Activated CD4-positive, alpha-beta T cell treated with anti-CD3 and anti-CD28 coated beads, Interleukin-2, Interleukin-4, amounts not matched to agents 100 ng/mL and 50 ng/mL, durations not matched to agents 16 hours and 8 hours (primary cell): Measurements from ENCODE around the gene WIZ.

ENCODE experiments used
- DNase-seq: peaks from one replicate; pipeline ENCODE4 v3.0.0-alpha.2; 2020; ENCODE audit warnings: low spot score

The WIZ gene

DNA sequence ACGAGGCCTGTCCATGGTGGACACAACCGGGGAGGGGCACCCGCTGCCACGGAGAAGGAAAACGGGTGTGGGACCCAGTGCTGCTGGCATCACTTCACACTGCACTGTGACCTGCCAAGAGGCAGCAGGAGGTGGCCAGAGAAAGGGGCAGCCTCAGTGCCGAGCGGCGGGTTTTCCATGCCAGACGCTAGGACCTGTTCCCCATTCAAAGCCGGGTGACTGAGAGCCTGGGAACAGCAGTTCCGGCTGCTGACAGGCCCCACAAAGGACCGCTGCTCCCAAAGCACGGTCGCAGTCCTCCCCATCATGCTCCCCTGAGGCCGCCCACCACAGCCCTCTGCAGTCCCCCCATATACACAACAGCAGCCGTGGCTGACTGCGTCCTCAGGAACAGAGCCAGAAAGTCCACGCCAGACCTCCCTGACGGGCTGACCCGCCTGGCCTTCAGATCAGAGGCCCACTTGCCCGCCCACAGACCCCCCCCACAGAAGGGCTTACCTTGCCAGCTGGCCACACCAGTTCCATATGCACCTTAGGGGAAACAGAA is 75.6 kb downstream of the WIZ start:
- DNase-seq: no peak

DNA sequence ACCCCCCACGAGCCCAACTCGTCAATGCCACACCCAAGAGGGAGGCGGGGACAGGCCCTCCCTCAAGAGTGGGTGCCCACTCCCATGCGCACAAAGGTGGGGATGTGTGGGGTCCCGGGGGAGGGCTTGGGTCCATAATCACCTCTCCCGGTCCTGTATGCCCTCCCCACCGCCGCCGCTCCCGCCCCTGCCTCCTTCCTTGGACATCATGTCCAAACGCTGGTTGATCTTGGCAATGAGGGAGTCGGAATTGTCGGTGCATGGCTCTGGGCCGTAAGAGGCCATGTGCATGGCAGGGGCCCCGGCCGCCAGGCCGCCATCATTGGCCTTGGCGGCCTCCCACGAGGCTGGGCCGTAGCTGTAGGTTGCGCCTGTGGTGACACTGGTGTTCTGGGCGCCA is 76.1 kb downstream of the WIZ start:
- DNase-seq: no peak

DNA sequence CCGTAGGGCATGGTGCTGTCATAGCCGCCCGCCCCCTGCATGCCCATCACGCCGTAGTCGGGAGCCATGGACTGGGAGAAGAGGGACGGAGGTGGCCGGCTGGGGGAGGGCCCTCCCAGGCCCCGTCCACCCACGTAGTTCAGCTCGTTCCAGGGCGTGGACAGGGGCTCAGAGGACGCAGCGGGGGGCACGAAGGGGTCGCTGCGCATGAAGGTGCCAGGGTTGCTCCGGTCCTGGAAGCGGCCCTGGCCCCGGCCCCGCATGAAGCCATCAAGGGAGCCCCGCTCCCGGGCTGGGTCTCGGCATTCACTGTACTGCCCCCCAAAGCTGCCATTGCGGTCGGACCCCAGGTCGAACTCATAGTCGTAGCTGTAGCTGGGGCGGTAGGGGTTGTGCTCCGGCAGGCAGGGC is 76.9 kb downstream of the WIZ start:
- DNase-seq: no peak

DNA sequence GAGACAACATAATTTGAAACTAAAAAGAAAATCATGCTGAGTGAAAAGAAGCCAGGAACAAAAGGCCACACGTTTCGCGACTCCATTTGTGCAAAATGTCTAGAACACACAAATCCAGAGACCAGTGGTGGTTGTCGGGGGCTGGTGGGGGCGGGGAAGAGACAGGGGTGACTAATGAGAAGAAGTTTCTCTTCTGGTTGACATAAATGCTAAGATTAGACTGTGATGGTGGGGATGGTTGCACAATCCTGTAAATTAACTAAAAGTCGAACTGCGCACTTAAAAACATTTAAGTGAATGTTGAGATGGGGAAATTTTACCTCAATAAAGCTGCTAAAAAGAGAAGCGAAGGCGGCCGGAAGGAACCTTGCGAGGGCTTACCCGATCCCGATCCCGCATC is 77.3 kb downstream of the WIZ start:
- DNase-seq: no peak

DNA sequence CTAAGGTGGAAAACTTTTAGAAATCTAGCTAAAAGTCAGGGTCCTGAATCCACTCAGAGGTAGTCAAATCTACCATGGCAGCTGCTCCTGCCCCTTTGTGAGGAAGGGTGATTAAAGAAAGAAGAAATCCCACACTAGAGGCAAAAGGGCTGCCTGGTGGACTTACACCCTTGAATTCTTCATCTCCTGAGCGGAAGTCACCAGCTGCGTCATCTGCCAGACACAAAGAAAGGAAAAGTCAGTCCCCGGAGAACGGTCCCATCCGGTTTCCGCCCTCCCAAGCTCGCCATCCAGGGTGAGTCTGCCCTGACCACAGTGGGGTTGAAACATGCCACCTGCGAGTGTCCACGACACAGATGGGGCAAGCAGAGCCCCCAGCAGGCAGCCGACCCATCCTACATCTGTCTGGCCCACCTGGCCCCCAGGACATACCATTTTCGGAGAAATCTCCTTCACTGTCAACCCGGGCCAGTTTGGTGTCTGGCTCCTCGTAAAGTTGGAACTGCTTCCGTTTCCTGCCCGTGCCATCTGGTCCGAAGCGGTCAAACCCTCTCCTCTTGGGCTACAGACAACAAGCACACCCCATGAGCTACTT is 77.9 kb downstream of the WIZ start:
- no peak for DNase-seq

DNA sequence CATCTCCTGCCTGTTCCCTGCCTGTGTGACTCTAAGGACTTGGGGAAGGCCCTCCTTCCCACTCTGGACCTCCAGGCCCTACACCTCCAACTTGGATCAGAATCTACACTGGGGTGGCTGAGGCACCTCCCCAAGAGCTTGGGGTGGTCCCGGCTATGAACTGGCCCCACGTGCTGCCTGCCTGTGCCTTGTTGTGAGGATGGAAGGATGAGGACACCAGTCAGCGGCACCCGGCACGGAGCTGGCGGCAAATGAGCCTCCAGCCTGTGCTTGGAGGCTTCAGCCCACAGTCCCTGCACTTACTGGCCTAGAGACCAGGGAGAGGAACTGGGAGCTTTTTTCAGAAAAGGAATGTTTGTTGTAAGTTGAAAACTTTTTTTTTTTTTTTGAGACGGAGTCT is 78.6 kb downstream of the WIZ start:
- no peak for DNase-seq
